Measurements from ENCODE around the gene BCL3.

The BCL3 gene

DNA sequence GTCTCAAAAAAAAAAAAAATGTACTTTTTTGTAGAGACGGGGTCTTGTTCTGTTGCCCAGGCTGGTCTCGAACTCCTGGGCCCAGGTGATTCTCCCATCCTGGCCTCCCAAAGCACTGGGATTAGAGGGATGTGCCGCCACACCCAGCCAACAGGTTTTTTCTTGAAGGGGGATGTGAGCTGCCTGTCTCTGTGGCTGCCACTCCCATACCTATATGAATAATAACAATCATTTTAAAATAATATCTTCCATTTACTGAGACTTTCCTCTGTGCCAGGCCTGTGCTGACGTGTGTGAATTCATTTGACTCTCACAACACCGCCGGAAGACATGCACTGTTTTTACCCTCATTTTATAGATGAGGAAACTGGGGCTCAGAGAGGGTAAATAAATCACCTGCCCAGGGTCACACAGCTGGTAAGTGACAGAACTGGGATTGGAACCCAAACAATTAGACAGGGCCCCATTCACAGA lies 7.2 kb upstream of the BCL3 start:
- H3K27me3 ChIP-seq (ENCODE audit: control insufficient read depth, insufficient read depth, low read length): no peaks in the 10 kb centered on the region
- no peak for TF ChIP-seq CTCF (IDR thresholded peaks at IDR 0.05)
- no peak overlapping the region for H3K4me2 ChIP-seq (ENCODE audit: low read length)
- no peaks in the 10 kb centered on the region for H3K79me2 ChIP-seq
- peak overlapping the region; percentile 55 for H2AFZ ChIP-seq
- no peaks in the 10 kb centered on the region for H3K9me3 ChIP-seq (ENCODE audit: control insufficient read depth, low read length)
- H3K4me1 ChIP-seq: peaks cover 40% of the 10 kb centered on the region
- H3K36me3 ChIP-seq (ENCODE audit: control insufficient read depth, insufficient read depth, low read length): no peaks in the 10 kb centered on the region
- H3K9ac ChIP-seq: no peak overlapping the region
- peak overlapping the region; percentile 97 for H3K27ac ChIP-seq
- H3K4me3 ChIP-seq (ENCODE audit: low read depth, low read length): no peak overlapping the region

GRCh38 chr19:44741841-44742329 lies 6.6 kb upstream of the BCL3 start:
- Histone ChIP-seq H2AFZ (peak overlapping the region; percentile 52), H3K27me3 (ENCODE audit: control insufficient read depth, insufficient read depth, low read length) (no peaks in the 10 kb centered on the region), H3K27ac (peak overlapping the region; percentile 97), H3K4me1 (peaks cover 43% of the 10 kb centered on the region), H3K4me2 (ENCODE audit: low read length) (peak overlapping the region; percentile 44), H3K4me3 (ENCODE audit: low read depth, low read length) (no peak overlapping the region), H3K36me3 (ENCODE audit: control insufficient read depth, insufficient read depth, low read length) (no peaks in the 10 kb centered on the region), H3K9me3 (ENCODE audit: control insufficient read depth, low read length) (no peaks in the 10 kb centered on the region), H3K79me2 (no peaks in the 10 kb centered on the region), H3K9ac (no peak overlapping the region)
- no peak for TF ChIP-seq CTCF (IDR thresholded peaks at IDR 0.05)

DNA sequence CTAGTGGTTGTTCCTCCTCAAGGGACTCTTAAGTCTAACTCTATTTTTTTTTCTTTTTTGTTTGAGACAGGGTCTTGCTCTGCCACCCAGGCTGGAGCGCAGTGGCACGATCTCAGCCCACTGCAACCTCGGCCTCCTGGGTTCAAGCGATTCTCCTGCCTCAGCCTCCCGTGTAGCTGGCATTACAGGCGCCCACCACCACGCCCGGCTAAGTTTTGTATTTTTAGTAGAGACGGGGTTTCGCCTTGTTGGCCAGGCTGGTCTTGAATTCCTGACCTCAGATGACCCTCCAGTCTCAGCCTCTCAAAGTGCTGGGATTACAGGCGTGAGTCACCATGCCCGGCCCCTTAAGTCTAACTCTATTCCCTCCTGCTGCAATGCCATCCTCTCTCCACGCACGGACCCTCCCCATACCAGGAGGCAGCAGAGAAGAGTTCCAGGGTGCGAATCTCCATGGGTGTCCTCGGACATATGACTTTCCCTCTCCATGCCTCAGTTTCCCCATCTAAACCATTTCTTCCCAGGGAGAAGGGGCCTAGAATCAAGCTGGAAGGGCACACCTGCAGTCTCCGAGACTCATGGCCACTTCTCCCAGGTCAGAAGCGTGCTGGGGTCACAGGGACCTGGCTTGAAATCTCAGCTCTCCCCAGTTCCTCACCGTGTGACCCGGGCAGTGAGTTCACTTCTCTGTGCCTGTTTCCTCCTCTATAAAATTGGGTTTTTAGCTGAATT lies 6.0 kb upstream of the BCL3 start:
- Histone ChIP-seq H3K36me3 (ENCODE audit: control insufficient read depth, insufficient read depth, low read length) (no peaks in the 10 kb centered on the region), H3K4me1 (peaks cover 45% of the 10 kb centered on the region), H3K9ac (no peak overlapping the region), H3K27ac (peak overlapping the region; percentile 97), H3K27me3 (ENCODE audit: control insufficient read depth, insufficient read depth, low read length) (no peaks in the 10 kb centered on the region), H3K79me2 (no peaks in the 10 kb centered on the region), H3K4me3 (ENCODE audit: low read depth, low read length) (no peak overlapping the region), H2AFZ (peak overlapping the region; percentile 52), H3K4me2 (ENCODE audit: low read length) (peak overlapping the region; percentile 44), H3K9me3 (ENCODE audit: control insufficient read depth, low read length) (no peaks in the 10 kb centered on the region)
- no peak for TF ChIP-seq CTCF (IDR thresholded peaks at IDR 0.05)

GRCh38 chr19:44744871-44745332 lies 3.6 kb upstream of the BCL3 start:
- H3K9me3 ChIP-seq (ENCODE audit: control insufficient read depth, low read length): no peaks in the 10 kb centered on the region

More at GRCh38 chr19:44744871-44745332, 3.6 kb upstream of the BCL3 start:
- Histone ChIP-seq H3K27me3 (ENCODE audit: control insufficient read depth, insufficient read depth, low read length) (no peaks in the 10 kb centered on the region), H3K9ac (no peak overlapping the region), H3K4me1 (peaks cover 40% of the 10 kb centered on the region), H3K27ac (peak overlapping the region; percentile 85), H3K79me2 (peaks cover 2% of the 10 kb centered on the region), H3K4me3 (ENCODE audit: low read depth, low read length) (no peak overlapping the region), H3K36me3 (ENCODE audit: control insufficient read depth, insufficient read depth, low read length) (no peaks in the 10 kb centered on the region), H2AFZ (peak overlapping the region; percentile 25), H3K4me2 (ENCODE audit: low read length) (no peak overlapping the region)
- TF ChIP-seq CTCF (IDR thresholded peaks at IDR 0.05): no peak

Data from parathyroid adenoma (tissue), 2 donors.